ENCODE measurements around the gene ERN1. TPM values are rescaled to one million over a fixed set of nuclear protein-coding genes. Genes with fewer than 3 reads are reported as not detected.
A peak's percentile ranks its signal among the peaks of the same experiment; 100 is the strongest.

ERN1 gene
- total RNA-seq, 1 donor from 2014 or later = 14.7 TPM

GRCh38 chr17:64084940-64085649 is 44.8 kb downstream of the ERN1 start:
- peak in 1 of 2 donors; percentile 52 for DNase-seq (ENCODE audit: low read depth in 2 of 2)

DNA sequence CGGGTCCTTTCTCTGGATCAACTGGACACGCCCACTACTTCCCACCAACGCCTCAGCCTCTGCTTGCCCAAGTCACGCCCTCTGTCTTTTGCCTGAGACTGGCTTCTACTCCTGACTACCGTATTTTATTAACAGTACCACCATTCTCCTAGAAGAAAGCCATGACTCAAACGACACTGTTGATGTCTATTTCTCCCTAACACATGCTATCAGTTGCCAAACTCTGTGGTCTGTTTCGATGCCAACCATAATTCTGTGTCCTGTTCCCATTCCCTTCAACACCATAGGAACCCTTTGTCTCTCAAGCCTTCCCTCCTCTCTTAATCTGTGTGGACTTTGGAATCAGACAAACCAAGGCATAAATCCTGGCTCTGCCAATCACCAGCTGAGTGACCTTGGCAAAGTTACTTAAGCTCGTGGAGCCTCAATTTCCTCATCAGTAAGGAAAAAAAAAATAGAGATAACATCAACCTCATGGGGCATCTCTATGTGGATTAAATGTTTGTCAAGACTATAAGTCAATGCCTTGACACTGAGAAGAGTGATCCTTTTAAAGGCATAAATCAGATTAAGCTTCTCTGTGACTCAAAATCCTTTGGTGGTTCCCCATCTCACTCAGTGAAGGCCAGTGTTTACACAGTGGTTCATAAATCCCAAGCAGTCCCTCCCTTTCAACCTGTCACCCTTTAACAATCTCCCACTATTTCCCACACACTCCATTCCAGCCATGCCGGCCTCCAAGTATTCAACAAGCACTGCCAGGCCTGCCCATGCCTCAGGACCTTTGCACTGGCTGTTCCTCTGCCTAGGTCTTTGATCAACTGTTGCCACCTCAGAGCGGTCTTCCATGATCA is 45.6 kb downstream of the ERN1 start:
- no peak for DNase-seq (ENCODE audit: low read depth in 2 of 2)

DNA sequence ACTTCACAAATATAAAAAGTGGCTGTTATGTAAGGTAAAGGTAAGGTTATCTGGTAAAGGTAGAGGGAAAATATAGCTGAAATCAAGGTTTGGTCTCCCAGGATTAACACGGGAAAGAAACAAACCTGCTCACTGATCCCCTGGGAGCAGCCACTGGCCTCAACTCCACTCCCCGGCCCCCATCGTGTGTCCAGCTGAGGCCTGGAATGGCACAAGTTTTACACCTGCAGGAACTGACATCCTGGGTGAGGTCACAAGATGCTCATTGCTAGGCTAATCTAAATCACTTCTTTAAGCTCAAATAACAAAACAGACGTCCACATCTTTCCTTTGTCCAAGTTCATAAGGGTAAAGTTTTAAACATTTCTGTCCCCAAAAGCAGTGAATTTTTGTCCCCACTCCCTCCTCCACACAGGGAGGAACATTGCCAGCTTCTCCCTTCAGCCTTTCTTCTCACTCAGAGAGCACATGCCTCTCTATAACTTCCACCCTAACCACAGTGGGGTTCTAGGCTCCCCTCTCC is 46.3 kb downstream of the ERN1 start:
- no peak for DNase-seq (ENCODE audit: low read depth in 2 of 2)

- no peak for DNase-seq (ENCODE audit: low read depth in 2 of 2)
These were observed 46.9 kb downstream of the ERN1 start for GRCh38 chr17:64083093-64083492.

GRCh38 chr17:64081802-64082799 is 47.8 kb downstream of the ERN1 start:
- DNase-seq (ENCODE audit: low read depth in 2 of 2) = peak; percentile 79 to 85

GRCh38 chr17:64080174-64080618 is 49.7 kb downstream of the ERN1 start:
- no peak for DNase-seq (ENCODE audit: low read depth in 2 of 2)

DNA sequence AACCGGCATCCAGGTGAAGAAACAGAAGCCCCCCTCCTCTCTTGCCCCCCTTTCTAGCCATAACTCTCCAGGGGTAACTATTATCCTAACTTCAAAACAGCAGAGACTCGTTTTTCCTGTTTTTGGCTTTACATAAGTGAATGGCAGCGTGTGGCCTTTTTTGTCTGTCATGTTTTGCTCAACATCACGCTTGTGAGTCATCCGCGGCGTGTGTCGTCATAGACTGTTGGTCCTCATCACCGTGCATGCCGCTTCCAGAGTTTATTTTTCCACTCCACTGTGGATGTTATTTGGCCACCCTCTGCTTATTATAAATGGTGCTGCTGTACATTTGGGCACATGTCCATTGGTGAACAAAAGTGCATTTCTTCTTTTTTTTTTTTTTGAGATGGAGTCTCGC is 52.6 kb downstream of the ERN1 start:
- DNase-seq (ENCODE audit: low read depth in 2 of 2) = peak in 1 of 2 donors; percentile 50

DNA sequence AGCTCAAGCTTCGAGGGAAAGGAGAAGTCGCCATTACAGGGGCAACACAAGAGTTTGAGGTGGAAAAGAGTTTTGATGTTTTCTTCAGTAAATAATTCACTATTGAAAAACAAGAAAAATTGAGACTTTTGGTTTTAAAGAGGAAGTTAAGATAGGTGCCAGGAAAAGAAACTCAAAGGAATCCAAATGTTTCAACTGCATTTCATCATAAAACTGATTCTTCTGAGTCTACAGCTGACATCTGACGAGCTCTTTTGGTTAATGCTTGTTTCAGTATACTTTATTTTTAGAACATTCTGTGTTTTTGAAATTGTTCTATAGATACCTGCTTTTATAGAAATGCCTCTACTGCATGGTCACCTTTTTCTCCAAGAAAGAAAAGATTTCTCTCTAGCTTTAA is 54.0 kb downstream of the ERN1 start:
- no peak for DNase-seq (ENCODE audit: low read depth in 2 of 2)

GRCh38 chr17:64074704-64075426 is 55.1 kb downstream of the ERN1 start:
- peak in 1 of 2 donors; percentile 25 for DNase-seq (ENCODE audit: low read depth in 2 of 2)

DNA sequence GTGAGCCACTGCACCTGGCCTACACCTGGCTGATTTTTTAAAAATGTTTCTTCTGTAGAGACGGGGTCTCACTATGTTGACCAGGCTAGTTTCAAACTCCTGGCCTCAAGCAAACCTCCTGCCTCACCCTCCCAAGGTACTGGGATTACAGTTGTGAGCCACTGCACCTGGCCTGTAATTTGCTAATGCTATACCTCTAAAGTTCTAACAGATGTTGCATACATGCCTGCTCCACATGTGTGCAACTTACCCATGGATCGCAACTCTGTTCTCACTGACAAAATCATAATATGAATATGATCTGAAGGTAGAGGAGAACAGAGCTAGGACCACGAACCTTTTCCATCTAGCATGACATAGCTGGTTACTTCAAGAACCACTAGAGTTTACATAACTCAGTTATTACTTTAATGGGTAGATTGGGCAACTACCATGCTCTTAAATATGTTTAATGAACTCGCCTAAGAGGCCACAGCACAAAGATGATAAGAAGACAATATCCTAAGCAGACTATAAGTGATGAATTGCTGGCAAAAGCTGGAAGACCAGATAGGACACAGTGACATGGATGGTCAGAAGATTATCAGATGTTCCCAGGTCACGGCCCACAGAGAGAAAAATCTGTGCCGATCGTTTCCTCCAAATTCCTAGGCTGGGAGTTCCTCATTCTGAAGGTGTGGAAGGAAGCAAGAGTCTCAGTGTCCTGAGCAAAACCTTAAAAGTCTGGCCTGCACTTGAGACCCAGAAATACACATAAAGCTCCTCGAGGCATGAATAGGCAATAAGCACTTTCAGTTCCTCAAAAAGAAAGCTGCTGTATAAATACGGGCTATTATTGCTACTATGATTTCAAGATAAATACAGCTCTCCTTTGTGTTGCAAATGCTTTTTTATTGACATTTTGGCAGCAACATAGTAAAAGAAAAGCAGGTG is 55.9 kb downstream of the ERN1 start:
- DNase-seq (ENCODE audit: low read depth in 2 of 2) = no peak

DNA sequence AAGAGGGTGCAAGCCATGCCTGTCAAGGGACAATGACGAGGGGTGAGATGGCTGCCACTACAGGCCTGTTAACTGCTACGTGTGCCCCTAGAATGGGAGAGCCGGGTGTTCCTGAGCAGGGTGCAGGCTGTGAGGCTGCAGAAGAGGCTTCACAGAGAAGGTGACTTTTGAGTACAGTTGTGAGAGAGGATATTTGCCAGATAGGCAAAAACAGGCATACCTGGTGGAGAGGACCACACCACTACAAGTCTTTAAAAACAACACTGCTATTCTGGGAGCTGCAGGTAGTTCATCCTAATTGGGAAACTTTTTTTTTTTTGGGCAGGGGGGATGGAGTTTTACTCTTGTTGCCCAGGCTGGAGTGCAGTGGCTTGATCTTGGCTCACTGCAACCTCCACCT is 58.8 kb downstream of the ERN1 start:
- no peak for DNase-seq (ENCODE audit: low read depth in 2 of 2)

DNA sequence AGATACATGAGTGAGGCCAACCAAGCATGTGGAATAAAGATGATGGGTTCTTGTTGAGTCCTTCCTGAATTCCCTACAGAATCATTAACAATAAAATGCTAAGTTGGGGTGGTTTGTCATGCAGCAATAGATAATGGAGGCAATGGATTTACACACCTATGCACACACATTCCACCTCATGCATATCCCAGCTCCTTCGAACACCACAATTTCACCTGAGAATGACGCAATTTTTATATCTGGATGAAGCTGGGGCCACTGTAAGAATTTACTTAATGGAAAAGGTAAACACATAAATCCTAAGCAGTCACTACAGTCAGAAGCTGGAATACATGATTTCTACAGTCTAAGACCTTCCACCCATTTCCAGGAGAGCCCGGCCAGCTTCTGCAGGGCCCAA is 59.7 kb downstream of the ERN1 start:
- DNase-seq (ENCODE audit: low read depth in 2 of 2) = no peak

- DNase-seq (ENCODE audit: low read depth in 2 of 2) = no peak
These were observed 60.8 kb downstream of the ERN1 start for GRCh38 chr17:64069143-64069542.

GRCh38 chr17:64067657-64068056 is 62.3 kb downstream of the ERN1 start:
- no peak for DNase-seq (ENCODE audit: low read depth in 2 of 2)

DNA sequence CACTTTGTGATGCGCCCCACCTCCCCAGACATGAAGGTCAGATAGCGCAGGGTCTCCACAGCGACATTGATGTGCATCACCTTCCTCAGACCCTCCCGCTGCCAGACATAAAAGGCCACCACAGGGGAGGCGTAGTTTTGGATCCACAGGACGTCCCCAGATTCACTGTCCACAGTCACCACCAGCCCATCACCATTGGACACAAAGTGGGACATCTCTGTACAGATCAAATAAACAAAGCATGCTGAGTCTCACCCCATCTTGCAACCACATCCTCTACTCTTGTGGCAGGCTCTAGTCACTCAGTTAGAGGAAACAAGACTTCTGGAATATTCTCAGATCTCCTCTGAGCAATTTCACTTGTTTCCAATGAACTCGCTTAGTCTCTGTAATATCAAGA is 63.2 kb downstream of the ERN1 start:
- DNase-seq (ENCODE audit: low read depth in 2 of 2) = no peak

DNA sequence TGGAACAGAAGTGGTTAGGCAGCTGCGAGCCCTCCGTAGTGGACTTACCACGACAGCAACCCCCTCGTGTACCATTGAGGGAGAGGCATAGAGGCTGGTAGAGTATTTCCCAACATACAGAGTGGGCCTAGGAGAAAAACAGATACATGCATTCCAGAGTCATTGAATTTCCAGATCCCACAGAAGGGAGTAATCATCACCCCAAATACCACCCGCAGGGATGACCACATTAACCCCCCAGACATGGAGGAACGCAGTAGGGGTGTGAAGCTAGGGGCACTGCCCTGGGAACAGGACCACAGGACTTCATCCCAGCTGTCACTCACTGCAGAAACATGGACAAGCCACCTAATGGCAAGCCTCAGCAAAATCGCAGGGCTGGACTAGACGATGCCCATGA is 64.8 kb downstream of the ERN1 start:
- no peak for DNase-seq (ENCODE audit: low read depth in 2 of 2)

- no peak for DNase-seq (ENCODE audit: low read depth in 2 of 2)
These were observed 65.6 kb downstream of the ERN1 start for GRCh38 chr17:64064331-64064730.

- DNase-seq (ENCODE audit: low read depth in 2 of 2) = peak; percentile 55 to 79
These were observed 66.1 kb downstream of the ERN1 start for GRCh38 chr17:64063766-64064224.

DNA sequence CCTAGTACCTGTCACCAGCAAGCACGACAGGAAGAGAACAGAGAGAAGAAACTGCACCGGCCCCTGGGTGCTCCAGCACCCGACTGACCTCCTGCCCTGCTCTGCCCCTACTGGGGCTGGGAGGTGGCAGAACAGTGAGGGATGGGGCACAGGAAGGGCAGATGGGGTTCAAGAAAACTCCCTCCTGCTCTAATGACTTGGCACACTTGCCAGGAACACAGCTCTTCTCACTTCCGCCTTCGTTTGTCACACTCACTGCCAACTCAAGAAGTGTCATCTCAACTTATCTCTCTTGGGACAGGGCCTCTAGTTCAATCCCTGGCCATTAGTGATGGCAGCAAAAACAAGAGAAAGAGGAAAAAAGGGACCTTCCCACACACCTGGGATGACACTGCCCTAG is 66.9 kb downstream of the ERN1 start:
- no peak for DNase-seq (ENCODE audit: low read depth in 2 of 2)
